ENCODE data around the gene ZNHIT1. TPM values are rescaled to one million over a fixed set of nuclear protein-coding genes. Genes with fewer than 3 reads are reported as not detected.

The ZNHIT1 gene
- 31.2 and 115 TPM in 2 replicates for total RNA-seq (ENCODE audit: low replicate concordance)

DNA sequence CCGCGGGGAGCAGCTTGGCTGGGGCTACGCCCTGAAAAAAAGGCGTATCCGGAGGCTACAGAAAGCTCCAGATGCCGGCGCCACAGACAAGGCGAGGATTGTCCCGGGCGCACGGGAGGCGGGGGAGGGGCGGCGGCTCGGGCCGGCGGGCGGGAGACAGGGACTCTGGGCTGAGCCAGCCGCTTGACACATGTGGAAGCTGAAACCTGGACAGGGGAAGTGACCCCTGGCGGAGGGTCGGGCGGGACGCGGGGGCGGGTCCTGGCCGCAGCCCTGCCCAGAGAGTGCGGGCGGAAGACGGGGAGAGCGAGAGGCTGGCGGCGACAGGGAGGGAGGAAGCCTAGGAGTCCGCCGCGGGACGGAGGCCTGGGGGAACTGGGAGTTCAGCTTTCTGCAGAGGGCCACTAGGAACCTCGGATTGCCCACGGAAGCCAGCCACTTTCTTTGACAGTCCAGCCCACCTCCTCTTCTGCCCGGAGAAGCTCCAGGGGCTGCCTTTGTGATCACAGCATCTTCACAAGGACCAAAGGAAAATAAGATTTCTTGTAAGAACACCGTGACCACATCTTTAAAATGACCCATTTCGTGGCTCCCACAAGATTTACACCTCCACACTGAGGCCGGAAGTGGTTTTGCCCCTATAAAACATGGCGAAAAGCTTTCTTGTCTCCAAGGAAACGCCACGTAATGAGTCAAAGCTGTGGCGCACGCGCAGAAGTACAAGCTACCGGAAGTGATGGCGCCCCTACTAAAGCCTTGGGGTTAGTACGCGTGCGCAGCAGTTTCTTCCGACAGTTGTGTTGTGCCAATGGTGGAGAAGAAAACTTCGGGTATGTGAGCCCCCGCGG is at the start of gene ZNHIT1, which contains the start of gene PLOD3:
Gene ZNHIT1, plus strand, starts transcription at position 778 of the 848 bp plus-strand sequence. Its CDS starts 31 bp downstream, at position 809.
Gene PLOD3, minus strand, starts transcription at position 194 of the 848 bp plus-strand sequence. CDS start 307 bp downstream, outside the sequence.

DNA sequence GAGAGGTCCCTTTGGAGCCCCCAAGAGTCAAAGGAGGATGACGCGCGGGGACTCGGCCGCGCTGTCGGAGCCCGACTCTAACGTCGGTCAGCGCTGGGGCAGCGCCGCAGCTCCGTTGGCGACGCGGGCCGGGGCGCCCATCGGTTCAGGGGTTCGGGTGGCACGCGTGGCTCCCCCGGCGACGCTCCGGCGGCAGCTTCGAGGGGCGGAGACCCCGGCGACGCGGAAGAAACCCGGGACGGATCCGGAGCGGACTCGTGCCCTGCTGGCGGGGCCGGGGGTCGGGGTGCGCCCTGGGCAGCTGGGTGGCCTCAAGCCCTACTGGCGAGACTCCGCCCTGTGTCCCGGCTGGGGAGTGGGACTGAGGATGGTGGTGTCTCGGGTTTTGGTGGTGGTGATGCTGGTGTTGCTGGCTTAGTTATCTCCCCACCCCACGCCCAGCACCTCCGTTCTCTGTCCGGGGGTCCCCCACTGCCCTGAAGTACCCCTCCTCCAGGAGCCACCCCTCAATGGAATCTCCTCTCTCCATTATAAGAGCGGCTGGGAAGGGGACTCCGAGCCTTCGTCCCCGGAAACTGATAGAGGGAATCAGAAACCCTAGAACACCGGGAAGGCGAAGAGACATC is 37.7 kb upstream of the ZNHIT1 start, which contains the start of gene NAT16:
Gene NAT16, minus strand, starts transcription at position 164 of the 626 bp plus-strand sequence. CDS start 5,486 bp downstream, outside the sequence.

DNA sequence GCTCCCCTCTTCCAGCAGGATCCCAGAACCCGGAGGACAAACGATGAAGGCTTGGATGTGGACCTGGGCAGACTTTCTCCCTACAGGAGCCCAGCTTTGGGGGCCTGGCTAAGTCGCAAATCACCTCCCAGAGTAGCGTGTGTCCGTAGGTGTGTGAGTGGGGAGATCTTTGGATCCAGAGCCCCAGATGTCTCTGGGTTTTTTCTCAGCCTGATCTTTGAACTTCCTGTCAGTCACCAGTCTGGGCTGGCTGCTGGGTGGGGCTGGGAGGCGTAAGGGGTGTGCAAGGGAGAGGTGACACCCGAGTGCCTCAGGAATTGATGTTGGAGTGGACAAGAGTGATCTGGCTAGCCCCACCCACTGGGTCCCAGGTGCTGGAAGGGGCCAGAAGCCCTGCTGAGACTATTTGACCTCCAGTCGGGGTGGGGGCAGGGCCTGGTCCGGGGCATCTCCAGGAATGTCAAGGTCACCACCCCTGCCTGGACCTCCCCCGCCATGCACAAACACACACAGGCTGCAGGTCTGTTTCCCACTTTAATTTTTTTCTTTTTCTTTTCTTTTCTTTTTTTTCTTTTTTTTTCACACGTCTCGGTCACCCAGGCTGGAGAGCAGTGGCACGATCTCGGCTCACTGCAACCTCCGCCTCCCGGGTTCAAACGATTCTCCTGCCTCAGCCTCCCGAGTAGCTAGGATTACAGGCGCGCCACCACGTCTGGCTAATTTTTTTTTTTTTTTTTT is 16.9 kb upstream of the ZNHIT1 start, which contains the start of gene MOGAT3:
Gene MOGAT3, minus strand, starts transcription at position 175 of the 738 bp plus-strand sequence. CDS start 182 bp downstream, outside the sequence.

DNA sequence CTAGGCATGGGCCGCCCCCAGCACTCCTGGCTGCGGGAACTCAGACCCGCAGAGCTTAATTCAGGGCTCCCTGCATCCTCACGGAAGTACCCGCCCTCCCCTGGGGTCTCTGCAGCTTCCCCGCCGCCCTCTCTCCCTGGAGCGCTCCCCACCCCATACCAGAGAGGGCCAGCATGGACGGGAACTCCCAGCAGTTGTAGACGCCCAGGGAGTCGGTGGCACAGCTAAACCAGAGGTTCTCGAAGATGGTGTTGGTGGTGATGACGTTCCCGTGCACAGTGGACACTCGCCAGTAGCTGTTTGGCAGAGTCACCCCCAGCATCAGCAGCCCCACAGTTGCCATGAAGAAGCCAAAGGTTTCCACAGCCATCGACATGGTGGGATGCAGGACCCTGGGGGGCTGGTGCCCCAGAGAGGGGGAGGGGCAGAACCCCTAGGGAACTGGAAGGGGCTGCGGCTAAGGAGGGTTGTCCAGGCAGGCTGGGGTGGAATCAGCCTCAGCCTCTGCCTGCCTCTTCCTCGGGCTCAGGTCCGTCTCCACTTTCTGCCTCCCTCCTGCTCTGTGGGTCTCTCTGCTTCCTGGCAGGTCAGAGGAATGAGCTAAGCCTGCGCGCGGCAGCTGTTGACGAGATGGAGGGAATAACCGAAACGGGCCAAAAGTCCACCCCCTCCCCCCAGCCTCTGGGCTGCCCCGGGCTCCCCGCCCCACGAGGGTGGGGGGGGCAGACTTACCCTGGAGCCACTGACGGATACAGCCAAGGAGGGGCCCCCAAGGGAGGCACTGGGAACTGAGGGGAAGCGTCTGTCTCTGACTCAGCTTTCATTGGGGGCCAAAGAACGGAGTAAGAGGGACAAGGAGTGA is 19.5 kb downstream of the ZNHIT1 start, which contains the start of gene CLDN15:
Gene CLDN15, minus strand, starts transcription at position 597 of the 862 bp plus-strand sequence. Its CDS starts 221 bp downstream, at position 376.

DNA sequence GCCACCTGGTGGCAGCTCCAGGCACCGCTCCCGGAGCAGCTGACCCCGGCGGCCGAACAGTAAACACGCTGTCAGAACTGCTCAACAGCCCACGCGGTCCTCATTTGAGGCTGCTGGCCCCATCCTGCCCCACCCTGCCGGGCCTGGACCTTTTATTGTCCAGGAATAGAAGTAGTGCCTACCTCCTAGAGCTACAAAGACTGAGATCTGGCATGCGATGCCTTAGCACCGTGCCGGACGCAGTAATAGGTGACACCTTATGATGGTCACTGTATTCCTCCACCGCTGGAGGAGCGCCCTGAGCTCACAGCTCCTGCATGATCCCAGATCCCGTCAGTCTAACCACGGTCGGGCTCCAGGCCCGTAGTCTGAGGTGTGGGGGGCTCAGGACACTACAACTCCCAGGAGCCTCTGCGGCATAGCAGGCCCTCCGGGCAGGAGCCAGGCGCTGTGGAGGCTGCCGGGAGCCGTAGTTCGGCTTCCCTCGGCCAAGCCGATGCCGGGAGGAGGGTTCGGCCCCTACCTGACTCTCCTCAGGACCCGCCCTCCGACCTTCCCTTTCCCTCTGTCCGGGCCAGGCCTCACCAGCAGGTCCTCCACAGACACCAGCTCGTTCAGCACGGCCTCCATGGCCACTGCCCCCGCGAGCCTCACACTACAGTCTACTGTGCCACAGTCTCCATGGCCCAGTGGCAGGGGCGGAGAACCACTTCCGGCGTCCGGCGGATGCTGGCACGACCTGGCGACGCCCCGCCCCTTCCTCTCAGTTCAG is 26.6 kb downstream of the ZNHIT1 start, which contains the start of gene FIS1:
Gene FIS1, minus strand, starts transcription at position 707 of the 772 bp plus-strand sequence. Its CDS starts 77 bp downstream, at position 630.

Other genes starting within 250 kb of the ZNHIT1 start
- gene MUC12, start 248.6 kb upstream of the ZNHIT1 start, total RNA-seq (ENCODE audit: low replicate concordance): not detected in 2 replicates
- gene MUC17, start 198.1 kb upstream of the ZNHIT1 start, total RNA-seq (ENCODE audit: low replicate concordance): not detected in 2 replicates
- gene TRIM56, start 132.7 kb upstream of the ZNHIT1 start, total RNA-seq (ENCODE audit: low replicate concordance): 17.8 and 64.6 TPM in 2 replicates
- gene SERPINE1, start 91.1 kb upstream of the ZNHIT1 start, total RNA-seq (ENCODE audit: low replicate concordance): 68.8 and 1,526 TPM in 2 replicates
- gene AP1S1, start 63.7 kb upstream of the ZNHIT1 start, total RNA-seq (ENCODE audit: low replicate concordance): 161 and 180 TPM in 2 replicates
- gene VGF, start 52.6 kb upstream of the ZNHIT1 start, total RNA-seq (ENCODE audit: low replicate concordance): not detected in 2 replicates
- not detected in 2 replicates for gene NAT16, start 37.9 kb upstream of the ZNHIT1 start, total RNA-seq (ENCODE audit: low replicate concordance)
- gene MOGAT3, start 17.1 kb upstream of the ZNHIT1 start, total RNA-seq (ENCODE audit: low replicate concordance): not detected in 2 replicates
- gene PLOD3, start 584 bp upstream of the ZNHIT1 start, total RNA-seq (ENCODE audit: low replicate concordance): 58.6 and 97.9 TPM in 2 replicates
- 1.6 and 3.0 TPM in 2 replicates for gene CLDN15, start 19.6 kb downstream of the ZNHIT1 start, total RNA-seq (ENCODE audit: low replicate concordance)
- gene FIS1, start 26.9 kb downstream of the ZNHIT1 start, total RNA-seq (ENCODE audit: low replicate concordance): 326 and 344 TPM in 2 replicates
- 23.7 and 27.0 TPM in 2 replicates for gene IFT22, start 103.6 kb downstream of the ZNHIT1 start, total RNA-seq (ENCODE audit: low replicate concordance)
- gene COL26A1, start 144.7 kb downstream of the ZNHIT1 start, total RNA-seq (ENCODE audit: low replicate concordance): 0.08 TPM in 1 of 2 replicates, not detected in the other

All from smooth muscle cell of the coronary artery (primary cell).